ENCODE results near the gene MRPS24.

The MRPS24 gene

GRCh38 chr7:43876976-43877745 lies 7.8 kb upstream of the MRPS24 start:
- DNase-seq: no peak

DNA sequence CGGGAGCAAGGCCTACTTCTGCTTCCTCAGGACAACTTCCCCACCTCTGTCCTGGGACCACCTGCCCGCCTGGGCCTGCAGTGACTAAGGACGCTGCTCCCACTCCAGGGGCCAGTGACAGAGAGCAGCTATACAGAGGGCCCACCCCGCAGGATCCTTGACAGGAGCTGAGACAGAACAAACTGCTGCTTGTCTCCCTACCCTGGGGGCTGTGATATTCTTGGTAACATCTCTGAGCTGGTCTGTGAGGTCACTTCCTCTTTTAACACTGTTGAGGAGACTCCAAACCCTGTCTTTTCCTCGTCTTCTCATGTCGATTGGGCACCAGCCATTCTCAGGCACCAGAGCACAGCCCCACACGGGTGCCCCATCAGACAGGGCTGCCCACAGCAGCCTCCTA lies 6.9 kb upstream of the MRPS24 start:
- DNase-seq: no peak

- DNase-seq: no peak
These were observed 4.0 kb upstream of the MRPS24 start for GRCh38 chr7:43873300-43873699.

DNA sequence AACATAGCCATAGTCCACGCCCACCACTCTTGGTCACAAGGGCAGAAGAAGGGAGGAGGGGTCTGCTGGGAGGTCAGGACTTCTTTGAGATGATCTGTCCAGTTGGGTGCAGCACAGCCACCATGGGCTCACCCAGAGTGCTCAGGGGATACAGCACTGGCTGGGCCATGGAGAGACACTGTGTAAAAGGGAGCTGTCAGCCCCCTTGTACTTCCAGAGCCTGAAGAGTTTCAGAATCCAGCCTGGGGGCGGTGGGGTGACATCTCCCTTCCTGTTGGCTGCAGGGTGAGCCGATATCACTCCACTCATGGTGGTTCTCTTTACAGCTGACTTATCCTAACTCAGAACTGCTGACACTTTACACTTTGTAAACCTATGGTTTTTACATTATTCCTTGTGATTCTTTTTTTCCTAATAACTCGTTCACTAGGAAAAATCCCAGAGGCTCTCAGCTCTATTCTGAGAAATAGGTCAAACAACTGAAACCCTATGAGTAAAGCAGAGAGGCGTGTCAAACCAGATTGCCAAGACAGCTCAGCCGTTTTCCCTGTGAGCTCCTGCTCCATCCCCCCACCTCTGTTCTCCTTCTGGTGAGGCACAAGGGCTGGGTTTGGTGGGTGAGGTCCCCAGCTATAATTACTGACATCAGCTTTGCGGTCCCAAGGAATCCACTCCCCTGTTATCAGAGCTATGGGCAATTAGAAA lies 3.2 kb upstream of the MRPS24 start:
- DNase-seq: no peak

GRCh38 chr7:43871064-43871463 lies 1.7 kb upstream of the MRPS24 start:
- DNase-seq: no peak

GRCh38 chr7:43870316-43870715 lies 999 bp upstream of the MRPS24 start:
- DNase-seq: no peak

DNA sequence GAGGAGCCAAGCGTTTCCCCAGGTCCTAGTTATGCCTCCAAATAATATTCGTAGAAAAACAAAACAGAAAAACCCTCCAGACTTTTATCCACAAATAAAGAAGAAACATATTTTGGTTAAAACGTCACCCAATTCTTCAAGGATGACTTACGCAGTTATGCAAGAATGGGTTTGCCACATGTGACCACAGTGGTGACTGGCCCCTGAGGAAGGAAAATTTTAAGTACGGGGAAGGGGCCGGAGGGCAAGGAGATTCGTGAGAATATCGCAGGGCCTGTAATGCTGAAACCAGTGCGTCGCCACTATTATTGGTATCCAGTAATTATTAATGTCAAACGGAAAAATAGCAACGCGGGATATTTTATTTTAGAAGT lies 537 bp upstream of the MRPS24 start:
- DNase-seq: peak; percentile 66

- DNase-seq: no peak
These were observed 674 bp downstream of the MRPS24 start for GRCh38 chr7:43868681-43869005.

DNA sequence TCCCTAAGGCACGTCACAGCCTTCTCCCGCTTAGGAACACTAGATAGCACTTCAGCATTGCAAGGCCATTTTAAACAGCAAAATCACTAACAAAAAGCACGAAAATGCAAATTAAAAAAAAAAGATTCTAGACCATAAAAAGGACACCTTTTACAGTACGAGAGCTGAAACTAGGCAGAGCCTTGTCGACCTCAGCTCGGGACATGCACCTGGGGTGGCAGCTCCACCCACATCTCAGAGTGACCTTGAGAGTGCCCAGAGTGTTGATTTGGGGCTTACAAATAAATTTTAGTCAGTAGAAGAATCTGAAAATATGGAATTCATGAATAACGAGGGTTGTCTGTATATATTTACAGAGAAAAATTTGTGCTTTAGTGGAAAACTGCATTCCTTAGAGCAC lies 1.1 kb downstream of the MRPS24 start:
- no peak for DNase-seq

DNA sequence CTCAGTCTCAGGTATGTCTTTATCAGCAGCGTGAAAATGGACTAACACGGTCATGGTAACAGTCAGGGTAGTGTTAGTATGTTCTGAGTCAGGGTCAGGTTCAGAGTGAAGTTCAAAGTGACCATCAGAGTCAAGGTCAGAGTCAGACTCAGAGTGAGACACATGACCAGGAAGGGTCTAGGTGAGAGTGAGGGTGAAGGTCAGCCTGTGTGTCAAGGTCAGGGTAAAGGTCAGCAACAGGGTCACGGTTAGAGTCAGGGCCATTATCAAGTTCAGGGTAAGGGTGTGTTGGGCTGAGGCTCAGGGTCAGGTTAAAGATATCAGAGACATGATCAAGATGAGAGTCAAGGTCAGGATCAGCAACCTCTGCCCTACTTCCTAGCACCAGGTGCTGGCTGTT lies 4.0 kb downstream of the MRPS24 start:
- no peak for DNase-seq

DNA sequence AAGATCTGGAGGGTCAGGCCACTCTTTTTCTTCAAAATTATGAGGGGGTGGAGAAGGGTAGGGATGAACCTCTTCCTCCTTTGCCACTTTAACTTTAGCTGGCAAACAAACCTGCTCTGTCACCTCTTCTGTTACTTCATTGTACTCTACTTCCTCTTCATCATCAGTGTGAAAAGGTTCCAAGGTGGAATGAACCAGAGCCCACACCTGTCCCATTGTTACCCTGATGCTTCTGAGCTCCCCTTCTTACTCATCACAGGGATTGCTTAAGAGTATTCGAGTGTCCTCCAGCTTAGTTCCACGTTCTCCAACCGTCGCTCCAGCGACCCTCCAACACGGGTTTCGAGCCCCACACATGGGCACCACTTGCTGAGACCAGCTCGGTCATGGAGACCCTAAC lies 5.2 kb downstream of the MRPS24 start:
- no peak for DNase-seq

- DNase-seq: no peak
These were observed 12.3 kb downstream of the MRPS24 start for GRCh38 chr7:43856996-43857395.

DNA sequence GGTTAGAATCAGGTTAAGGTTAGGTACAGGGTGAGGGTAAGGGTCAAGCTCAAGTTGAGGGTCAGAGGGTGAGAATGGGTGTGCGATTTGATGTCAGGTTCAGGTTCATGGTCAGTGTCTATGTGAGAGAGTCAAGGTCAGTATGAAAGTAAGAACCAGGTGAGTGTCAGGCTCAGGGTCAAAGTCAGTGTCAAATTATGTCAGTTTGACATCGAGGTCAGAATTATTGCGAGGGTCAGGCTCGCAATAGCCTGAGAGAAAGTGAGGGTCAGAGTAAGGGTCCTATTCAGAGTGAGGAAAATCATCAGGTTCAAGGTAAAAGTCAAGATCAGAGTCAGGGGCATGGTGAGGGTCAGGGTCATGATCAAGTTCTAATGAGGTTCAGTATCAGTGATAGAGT lies 13.0 kb downstream of the MRPS24 start:
- DNase-seq: no peak

GRCh38 chr7:43855176-43855575 lies 14.1 kb downstream of the MRPS24 start:
- no peak for DNase-seq

DNA sequence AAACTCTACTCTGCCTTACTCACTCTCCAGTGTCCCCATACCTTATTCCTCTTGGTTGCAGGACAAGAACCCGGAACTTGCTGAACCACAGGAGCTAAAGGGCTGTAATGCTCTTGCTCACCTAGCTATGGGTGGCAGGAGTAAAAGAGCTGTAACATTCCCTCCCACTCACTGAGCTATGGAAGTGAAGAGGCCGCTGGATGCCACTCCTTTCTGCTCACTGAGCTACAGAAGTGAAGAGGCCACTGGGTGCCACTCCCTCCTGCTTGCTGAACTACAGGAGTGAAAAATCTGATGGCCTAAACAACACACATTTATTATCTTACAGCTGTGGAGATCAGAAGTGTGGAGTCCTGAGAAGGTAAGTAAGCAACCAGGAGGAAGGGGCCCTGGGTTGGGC lies 17.5 kb downstream of the MRPS24 start:
- no peak for DNase-seq

- peak; percentile 64 for DNase-seq
These were observed 18.8 kb downstream of the MRPS24 start for GRCh38 chr7:43850348-43851116.

- no peak for DNase-seq
These were observed 20.3 kb downstream of the MRPS24 start for GRCh38 chr7:43849047-43849446.

DNA sequence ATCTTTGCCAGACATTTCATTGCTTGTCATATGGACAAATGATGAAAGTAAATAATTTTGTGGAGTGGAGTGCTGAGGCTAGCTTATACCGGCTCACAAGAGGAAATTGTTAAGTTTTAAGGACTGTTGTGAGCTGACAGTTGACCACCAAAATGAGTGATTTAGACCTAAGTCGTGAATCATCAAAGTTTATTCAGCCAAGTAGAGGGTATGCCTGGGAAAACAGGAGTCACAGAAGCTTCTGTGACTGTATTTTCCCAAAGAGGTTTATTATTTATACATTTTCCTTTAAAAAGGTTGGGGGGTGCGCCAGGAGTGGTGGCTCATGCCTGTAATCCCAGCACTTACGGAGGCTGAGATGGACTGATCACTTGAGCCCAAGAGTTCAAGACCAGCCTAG lies 21.8 kb downstream of the MRPS24 start:
- DNase-seq: no peak

DNA sequence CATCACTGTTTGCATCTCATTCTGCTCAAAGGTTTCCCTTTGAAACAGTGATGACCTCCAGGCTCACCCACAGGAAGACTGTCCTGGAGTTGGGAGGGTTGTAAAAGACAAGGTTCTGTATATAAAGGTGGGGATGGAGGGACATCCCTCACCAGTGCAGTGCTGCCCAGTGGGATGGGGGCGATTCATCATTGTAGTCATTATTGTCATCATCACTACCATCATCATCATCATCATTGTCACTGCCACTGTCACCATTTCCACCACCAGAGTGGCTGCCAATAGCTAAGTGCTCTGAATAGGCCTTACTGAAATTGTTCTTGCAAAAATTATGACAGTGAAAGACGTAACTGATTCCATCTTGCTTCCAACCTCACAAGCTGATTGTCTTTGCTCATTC lies 24.7 kb downstream of the MRPS24 start:
- DNase-seq: no peak

DNA sequence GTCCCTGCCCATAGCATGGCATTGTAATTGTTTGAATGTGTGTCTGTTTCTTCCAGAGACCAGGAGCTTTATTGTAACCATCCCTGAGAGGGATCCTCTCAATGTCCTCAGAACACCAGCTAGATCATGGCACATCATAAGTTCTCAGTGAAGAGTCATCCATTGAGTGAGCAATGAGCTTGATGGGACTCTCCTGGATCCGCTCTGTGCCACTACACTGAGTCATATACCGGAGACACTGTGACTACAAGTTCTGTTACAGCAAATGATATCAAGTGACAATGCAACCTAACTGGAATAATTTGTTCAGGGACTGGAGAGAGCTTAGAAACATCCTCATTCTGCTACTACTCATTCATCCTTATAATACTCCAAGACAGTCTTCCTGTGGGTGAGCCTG lies 25.1 kb downstream of the MRPS24 start:
- DNase-seq: no peak

DNA sequence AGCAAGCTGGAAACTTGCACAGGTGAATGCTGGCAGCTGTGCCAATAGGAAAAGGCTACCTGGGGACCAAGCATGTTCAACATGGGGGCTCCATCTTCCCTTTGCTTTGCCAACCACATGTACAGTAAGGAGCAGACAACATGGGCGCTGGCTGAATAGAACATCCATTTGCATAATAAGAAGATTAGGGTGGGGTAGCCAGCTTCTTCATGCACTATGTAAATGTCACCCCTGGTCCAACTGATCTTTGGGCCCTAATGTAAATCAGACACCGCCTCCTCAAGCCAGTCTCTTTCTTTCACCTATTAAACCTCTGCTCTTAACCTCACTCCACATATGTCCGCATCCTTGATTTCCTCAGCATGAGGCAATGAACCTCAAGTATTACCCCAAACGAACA lies 26.0 kb downstream of the MRPS24 start:
- no peak for DNase-seq

DNA sequence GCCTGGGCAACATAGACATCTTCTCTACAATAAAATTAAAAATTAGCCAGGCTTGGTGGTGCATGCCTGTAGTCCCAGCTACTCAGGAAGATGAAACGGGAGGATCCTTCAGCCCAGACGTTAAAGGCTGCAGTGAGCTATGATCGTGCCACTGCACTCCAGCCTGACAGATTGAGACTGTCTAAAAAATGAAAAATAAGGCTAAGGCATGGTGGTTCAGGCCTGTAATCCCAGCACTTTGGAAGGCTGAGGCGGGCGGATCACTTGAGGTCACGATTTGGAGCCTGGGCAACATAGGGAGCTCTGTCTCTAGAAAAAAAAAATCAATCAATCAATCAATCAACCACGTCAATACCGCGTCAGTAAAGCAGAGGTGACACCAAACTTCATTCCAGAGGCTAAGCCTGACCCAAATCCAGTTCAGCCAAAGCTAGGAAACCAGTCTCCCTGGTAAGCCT lies 31.1 kb downstream of the MRPS24 start:
- DNase-seq: no peak

DNA sequence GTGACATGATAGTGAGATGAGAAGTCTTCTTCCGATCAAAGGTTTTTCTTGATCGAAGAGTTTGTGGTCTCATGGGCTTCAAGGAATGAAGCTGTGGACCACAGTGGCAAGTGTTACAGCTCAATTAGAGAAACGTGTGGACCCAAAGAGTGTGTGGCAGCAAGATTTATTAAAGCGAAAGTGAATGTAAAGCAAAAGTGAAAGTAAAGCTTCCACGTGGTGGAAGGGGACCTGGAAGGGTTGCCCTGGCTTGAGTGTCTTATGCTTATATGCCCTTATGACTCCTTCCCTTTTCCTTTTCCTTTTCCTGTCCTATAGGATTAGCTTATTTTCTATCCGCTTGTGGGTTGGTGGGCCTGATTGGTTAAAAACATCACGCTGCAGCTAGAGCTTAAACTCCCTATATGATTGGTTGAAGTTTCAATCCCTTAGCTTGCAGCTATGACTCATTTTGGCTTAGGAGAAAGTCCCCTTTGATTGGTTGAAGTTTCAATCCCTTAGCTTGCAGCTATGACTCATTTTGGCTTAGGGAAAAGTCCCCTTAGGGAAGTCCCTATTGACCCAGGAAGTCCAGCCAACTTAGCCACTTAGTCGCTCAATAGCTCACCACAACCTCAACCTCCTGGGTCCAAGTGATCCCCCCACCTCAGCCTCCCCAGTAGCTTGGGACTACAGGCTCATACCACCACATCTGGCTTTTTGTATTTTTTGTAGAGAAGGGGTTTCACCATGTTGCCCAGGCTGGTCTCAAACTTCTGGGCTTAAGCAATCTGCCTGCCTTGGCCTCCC lies 34.7 kb downstream of the MRPS24 start:
- DNase-seq: no peak
